ENCODE data around the gene PHF24.

Gene PHF24

GRCh38 chr9:34992376-34992951, 34.4 kb downstream of the PHF24 start:
- DNase-seq (ENCODE audit: low read depth), result peak; percentile 61

GRCh38 chr9:34993502-34994259, 35.6 kb downstream of the PHF24 start:
- no peak overlapping the region for H3K4me3 ChIP-seq (ENCODE audit: control insufficient read depth, low read depth, low read length)
- no peak for TF ChIP-seq CTCF (IDR thresholded peaks at IDR 0.05; ENCODE audit: control insufficient read depth, insufficient read depth, low read depth, low read length, missing control alignments)
- DNase-seq (ENCODE audit: low read depth), result peak; percentile 14

More at GRCh38 chr9:34992376-34992951, 34.4 kb downstream of the PHF24 start:
- TF ChIP-seq CTCF (IDR thresholded peaks at IDR 0.05; ENCODE audit: control insufficient read depth, insufficient read depth, low read depth, low read length, missing control alignments), result no peak
- no peak overlapping the region for H3K4me3 ChIP-seq (ENCODE audit: control insufficient read depth, low read depth, low read length)

GRCh38 chr9:34994260-34994899, 36.3 kb downstream of the PHF24 start:
- no peak overlapping the region for H3K4me3 ChIP-seq (ENCODE audit: control insufficient read depth, low read depth, low read length)
- TF ChIP-seq CTCF (IDR thresholded peaks at IDR 0.05; ENCODE audit: control insufficient read depth, insufficient read depth, low read depth, low read length, missing control alignments), result peak; percentile 72
- no peak for DNase-seq (ENCODE audit: low read depth)

GRCh38 chr9:34994900-34995669, 37.0 kb downstream of the PHF24 start:
- H3K4me3 ChIP-seq (ENCODE audit: control insufficient read depth, low read depth, low read length), result no peak overlapping the region
- DNase-seq (ENCODE audit: low read depth), result peak; percentile 67
- TF ChIP-seq CTCF (IDR thresholded peaks at IDR 0.05; ENCODE audit: control insufficient read depth, insufficient read depth, low read depth, low read length, missing control alignments), result no peak

- no peak overlapping the region for H3K4me3 ChIP-seq (ENCODE audit: control insufficient read depth, low read depth, low read length)
- TF ChIP-seq CTCF (IDR thresholded peaks at IDR 0.05; ENCODE audit: control insufficient read depth, insufficient read depth, low read depth, low read length, missing control alignments), result no peak
- DNase-seq (ENCODE audit: low read depth), result peak; percentile 27
Measured at GRCh38 chr9:34995670-34996060, 37.6 kb downstream of the PHF24 start.

- no peak for DNase-seq (ENCODE audit: low read depth)
- H3K4me3 ChIP-seq (ENCODE audit: control insufficient read depth, low read depth, low read length), result no peak overlapping the region
- TF ChIP-seq CTCF (IDR thresholded peaks at IDR 0.05; ENCODE audit: control insufficient read depth, insufficient read depth, low read depth, low read length, missing control alignments), result no peak
Measured at GRCh38 chr9:34996181-34996904, 38.3 kb downstream of the PHF24 start.

Data from AG09309 (cell line).